WTC11 (cell line): Measurements from ENCODE around the gene SLC18A2. TPM values are rescaled to one million over a fixed set of nuclear protein-coding genes. Genes with fewer than 3 reads are reported as not detected.
A peak's percentile ranks its signal among the peaks of the same experiment; 100 is the strongest.

ENCODE experiments used
- ATF1 ChIP-seq: sonication (generic); formaldehyde crosslinking; IDR thresholded peaks from 2 replicates; pipeline ENCODE4 v1.8.1; 2023; ENCODE audit warnings: mild to moderate bottlenecking, moderate library complexity, missing genetic modification reagents
- CBFB ChIP-seq: sonication (generic); formaldehyde crosslinking; IDR thresholded peaks from 2 replicates; pipeline ENCODE4 v1.8.1; 2022; ENCODE audit warnings: mild to moderate bottlenecking, low read depth, missing genetic modification reagents
- CREM ChIP-seq: sonication (generic); formaldehyde crosslinking; IDR thresholded peaks from 2 replicates; pipeline ENCODE4 v1.8.1; 2022; ENCODE audit warnings: mild to moderate bottlenecking, missing genetic modification reagents, moderate library complexity
- FOXJ3 ChIP-seq: sonication (generic); formaldehyde crosslinking; IDR thresholded peaks from 2 replicates; pipeline ENCODE4 v1.9.0; 2021; ENCODE audit warnings: missing genetic modification reagents, mild to moderate bottlenecking, borderline replicate concordance
- NR1H2 ChIP-seq: sonication (generic); formaldehyde crosslinking; IDR thresholded peaks from 2 replicates; pipeline ENCODE4 v1.9.0; 2021; ENCODE audit warnings: mild to moderate bottlenecking, moderate library complexity, missing genetic modification reagents
- SOX15 ChIP-seq: fragments of 250-450 bp; sonication (Bioruptor Pico); IDR thresholded peaks from 2 replicates; pipeline ENCODE4 v1.9.0; 2021; ENCODE audit warnings: mild to moderate bottlenecking
- SP1 ChIP-seq: sonication (generic); formaldehyde crosslinking; conservative IDR thresholded peaks from 2 replicates; pipeline ENCODE4 v1.8.1; 2022; ENCODE audit warnings: missing genetic modification reagents
- TP53 ChIP-seq: sonication (generic); formaldehyde crosslinking; IDR thresholded peaks from 2 replicates; pipeline ENCODE4 v1.8.1; 2023; ENCODE audit warnings: mild to moderate bottlenecking, missing genetic modification reagents
- ZBTB21 ChIP-seq: sonication (generic); formaldehyde crosslinking; IDR thresholded peaks from 2 replicates; pipeline ENCODE4 v1.8.1; 2023; ENCODE audit warnings: mild to moderate bottlenecking, missing genetic modification reagents, borderline replicate concordance
- ZNF138 ChIP-seq: sonication (generic); formaldehyde crosslinking; conservative IDR thresholded peaks from 2 replicates; pipeline ENCODE4 v1.8.1; 2022; ENCODE audit warnings: mild to moderate bottlenecking, moderate library complexity, missing genetic modification reagents
- ZNF263 ChIP-seq: sonication (generic); formaldehyde crosslinking; IDR thresholded peaks from 2 replicates; pipeline ENCODE4 v1.8.1; 2022; ENCODE audit warnings: low read depth, mild to moderate bottlenecking, moderate library complexity, missing genetic modification reagents
- total RNA-seq: library from RNA; stranded (reverse); gene quantifications from 3 replicates; pipeline ENCODE4 v1.2.3, GENCODE V29; 2021
- TF ChIP-seq, protein P1 (sequence below): sonication (generic); formaldehyde crosslinking; IDR thresholded peaks from 2 replicates; pipeline ENCODE4 v1.8.1; 2022; ENCODE audit warnings: low read depth, mild to moderate bottlenecking, moderate library complexity, missing genetic modification reagents, borderline replicate concordance
- TF ChIP-seq, protein P2 (sequence below): fragments of 250-450 bp; sonication (Bioruptor Pico); IDR thresholded peaks from 2 replicates; pipeline ENCODE4 v1.8.0; 2021; ENCODE audit warnings: mild to moderate bottlenecking
- TF ChIP-seq, protein P3 (sequence below): sonication (generic); formaldehyde crosslinking; IDR thresholded peaks from 2 replicates; pipeline ENCODE4 v1.8.0; 2022; ENCODE audit warnings: mild to moderate bottlenecking, missing genetic modification reagents
- TF ChIP-seq, protein P4 (sequence below): sonication (generic); formaldehyde crosslinking; IDR thresholded peaks from 2 replicates; pipeline ENCODE4 v1.8.1; 2023; ENCODE audit warnings: mild to moderate bottlenecking, missing genetic modification reagents, moderate library complexity
- TF ChIP-seq, protein P5 (sequence below): sonication (generic); formaldehyde crosslinking; IDR thresholded peaks from 2 replicates; pipeline ENCODE4 v1.8.1; 2022; ENCODE audit warnings: mild to moderate bottlenecking, moderate library complexity, missing genetic modification reagents
- TF ChIP-seq, protein P6 (sequence below): sonication (generic); formaldehyde crosslinking; IDR thresholded peaks from 2 replicates; pipeline ENCODE4 v1.8.1; 2023; ENCODE audit warnings: mild to moderate bottlenecking, moderate library complexity, missing genetic modification reagents
- TF ChIP-seq, protein P7 (sequence below): sonication (generic); formaldehyde crosslinking; conservative IDR thresholded peaks from 2 replicates; pipeline ENCODE4 v1.8.1; 2023; ENCODE audit warnings: mild to moderate bottlenecking, low read depth, missing genetic modification reagents, moderate library complexity

The SLC18A2 gene
- total RNA-seq, 1 experiment from 2014 or later, result 5.9 TPM

DNA sequence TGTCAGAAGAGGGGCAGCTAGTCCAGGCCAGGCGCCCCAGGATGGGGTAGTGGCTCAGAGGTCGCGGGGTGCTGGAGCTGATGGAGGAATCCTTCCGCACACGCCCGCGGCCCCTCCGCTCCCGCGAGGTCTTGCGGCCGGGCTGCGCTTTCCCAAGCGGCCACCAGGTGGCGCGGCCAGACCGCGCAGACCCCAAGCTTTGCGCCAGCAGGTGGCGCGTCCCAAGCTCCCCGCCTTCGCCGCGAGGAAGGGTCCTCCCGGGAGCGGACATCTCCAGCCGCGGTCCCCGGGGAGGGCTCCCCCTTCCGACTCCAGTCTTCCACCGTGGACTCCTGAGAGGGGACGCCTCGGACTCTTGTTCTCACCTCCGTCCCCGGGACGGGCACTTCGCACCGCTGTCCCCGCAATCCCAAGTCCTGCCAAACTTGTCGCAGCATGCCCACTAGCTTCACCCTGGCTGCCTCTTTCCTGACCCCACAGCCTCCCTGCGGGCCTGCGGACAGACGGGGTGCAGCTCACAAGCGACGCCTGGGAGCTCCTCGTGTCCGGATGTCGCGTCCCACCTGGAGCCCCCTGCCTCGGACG is 24.2 kb upstream of the SLC18A2 start (continued):
- TF ChIP-seq, protein P1, sequence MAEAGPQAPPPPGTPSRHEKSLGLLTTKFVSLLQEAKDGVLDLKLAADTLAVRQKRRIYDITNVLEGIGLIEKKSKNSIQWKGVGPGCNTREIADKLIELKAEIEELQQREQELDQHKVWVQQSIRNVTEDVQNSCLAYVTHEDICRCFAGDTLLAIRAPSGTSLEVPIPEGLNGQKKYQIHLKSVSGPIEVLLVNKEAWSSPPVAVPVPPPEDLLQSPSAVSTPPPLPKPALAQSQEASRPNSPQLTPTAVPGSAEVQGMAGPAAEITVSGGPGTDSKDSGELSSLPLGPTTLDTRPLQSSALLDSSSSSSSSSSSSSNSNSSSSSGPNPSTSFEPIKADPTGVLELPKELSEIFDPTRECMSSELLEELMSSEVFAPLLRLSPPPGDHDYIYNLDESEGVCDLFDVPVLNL (CRISPR knock-in tag), result no peak
- TF ChIP-seq, protein P2, sequence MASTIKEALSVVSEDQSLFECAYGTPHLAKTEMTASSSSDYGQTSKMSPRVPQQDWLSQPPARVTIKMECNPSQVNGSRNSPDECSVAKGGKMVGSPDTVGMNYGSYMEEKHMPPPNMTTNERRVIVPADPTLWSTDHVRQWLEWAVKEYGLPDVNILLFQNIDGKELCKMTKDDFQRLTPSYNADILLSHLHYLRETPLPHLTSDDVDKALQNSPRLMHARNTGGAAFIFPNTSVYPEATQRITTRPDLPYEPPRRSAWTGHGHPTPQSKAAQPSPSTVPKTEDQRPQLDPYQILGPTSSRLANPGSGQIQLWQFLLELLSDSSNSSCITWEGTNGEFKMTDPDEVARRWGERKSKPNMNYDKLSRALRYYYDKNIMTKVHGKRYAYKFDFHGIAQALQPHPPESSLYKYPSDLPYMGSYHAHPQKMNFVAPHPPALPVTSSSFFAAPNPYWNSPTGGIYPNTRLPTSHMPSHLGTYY (CRISPR knock-in tag), result no peak
- peak; percentile 90; the same call in 1 of the 2 replicates for TF ChIP-seq ZNF138 (CRISPR knock-in tag)
- TF ChIP-seq, protein P3, sequence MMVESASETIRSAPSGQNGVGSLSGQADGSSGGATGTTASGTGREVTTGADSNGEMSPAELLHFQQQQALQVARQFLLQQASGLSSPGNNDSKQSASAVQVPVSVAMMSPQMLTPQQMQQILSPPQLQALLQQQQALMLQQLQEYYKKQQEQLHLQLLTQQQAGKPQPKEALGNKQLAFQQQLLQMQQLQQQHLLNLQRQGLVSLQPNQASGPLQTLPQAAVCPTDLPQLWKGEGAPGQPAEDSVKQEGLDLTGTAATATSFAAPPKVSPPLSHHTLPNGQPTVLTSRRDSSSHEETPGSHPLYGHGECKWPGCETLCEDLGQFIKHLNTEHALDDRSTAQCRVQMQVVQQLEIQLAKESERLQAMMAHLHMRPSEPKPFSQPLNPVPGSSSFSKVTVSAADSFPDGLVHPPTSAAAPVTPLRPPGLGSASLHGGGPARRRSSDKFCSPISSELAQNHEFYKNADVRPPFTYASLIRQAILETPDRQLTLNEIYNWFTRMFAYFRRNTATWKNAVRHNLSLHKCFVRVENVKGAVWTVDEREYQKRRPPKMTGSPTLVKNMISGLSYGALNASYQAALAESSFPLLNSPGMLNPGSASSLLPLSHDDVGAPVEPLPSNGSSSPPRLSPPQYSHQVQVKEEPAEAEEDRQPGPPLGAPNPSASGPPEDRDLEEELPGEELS (CRISPR knock-in tag), result peak; percentile 9; the same call in 1 of the 2 replicates
- TF ChIP-seq, protein P4, sequence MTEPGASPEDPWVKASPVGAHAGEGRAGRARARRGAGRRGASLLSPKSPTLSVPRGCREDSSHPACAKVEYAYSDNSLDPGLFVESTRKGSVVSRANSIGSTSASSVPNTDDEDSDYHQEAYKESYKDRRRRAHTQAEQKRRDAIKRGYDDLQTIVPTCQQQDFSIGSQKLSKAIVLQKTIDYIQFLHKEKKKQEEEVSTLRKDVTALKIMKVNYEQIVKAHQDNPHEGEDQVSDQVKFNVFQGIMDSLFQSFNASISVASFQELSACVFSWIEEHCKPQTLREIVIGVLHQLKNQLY (CRISPR knock-in tag), result peak; percentile 76; the same call in 1 of the 2 replicates
- no peak for TF ChIP-seq NR1H2 (CRISPR knock-in tag)
- TF ChIP-seq CREM (CRISPR knock-in tag), result peak; percentile 56; the same call in 1 of the 2 replicates
- 0 out of 2 replicates have a peak, but pooled peaks have one; percentile 37 for TF ChIP-seq SP1 (CRISPR knock-in tag)
- TF ChIP-seq SOX15 (CRISPR knock-in tag), result no peak
- TF ChIP-seq, protein P5, sequence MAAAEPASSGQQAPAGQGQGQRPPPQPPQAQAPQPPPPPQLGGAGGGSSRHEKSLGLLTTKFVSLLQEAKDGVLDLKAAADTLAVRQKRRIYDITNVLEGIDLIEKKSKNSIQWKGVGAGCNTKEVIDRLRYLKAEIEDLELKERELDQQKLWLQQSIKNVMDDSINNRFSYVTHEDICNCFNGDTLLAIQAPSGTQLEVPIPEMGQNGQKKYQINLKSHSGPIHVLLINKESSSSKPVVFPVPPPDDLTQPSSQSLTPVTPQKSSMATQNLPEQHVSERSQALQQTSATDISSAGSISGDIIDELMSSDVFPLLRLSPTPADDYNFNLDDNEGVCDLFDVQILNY, result peak; percentile 43; the same call in 1 of the 2 replicates
- TF ChIP-seq, protein P6, sequence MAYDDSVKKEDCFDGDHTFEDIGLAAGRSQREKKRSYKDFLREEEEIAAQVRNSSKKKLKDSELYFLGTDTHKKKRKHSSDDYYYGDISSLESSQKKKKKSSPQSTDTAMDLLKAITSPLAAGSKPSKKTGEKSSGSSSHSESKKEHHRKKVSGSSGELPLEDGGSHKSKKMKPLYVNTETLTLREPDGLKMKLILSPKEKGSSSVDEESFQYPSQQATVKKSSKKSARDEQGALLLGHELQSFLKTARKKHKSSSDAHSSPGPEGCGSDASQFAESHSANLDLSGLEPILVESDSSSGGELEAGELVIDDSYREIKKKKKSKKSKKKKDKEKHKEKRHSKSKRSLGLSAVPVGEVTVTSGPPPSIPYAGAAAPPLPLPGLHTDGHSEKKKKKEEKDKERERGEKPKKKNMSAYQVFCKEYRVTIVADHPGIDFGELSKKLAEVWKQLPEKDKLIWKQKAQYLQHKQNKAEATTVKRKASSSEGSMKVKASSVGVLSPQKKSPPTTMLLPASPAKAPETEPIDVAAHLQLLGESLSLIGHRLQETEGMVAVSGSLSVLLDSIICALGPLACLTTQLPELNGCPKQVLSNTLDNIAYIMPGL (CRISPR knock-in tag), result peak; percentile 98
- TF ChIP-seq TP53 (CRISPR knock-in tag), result peak; percentile 46; the same call in 1 of the 2 replicates
- TF ChIP-seq, protein P7, sequence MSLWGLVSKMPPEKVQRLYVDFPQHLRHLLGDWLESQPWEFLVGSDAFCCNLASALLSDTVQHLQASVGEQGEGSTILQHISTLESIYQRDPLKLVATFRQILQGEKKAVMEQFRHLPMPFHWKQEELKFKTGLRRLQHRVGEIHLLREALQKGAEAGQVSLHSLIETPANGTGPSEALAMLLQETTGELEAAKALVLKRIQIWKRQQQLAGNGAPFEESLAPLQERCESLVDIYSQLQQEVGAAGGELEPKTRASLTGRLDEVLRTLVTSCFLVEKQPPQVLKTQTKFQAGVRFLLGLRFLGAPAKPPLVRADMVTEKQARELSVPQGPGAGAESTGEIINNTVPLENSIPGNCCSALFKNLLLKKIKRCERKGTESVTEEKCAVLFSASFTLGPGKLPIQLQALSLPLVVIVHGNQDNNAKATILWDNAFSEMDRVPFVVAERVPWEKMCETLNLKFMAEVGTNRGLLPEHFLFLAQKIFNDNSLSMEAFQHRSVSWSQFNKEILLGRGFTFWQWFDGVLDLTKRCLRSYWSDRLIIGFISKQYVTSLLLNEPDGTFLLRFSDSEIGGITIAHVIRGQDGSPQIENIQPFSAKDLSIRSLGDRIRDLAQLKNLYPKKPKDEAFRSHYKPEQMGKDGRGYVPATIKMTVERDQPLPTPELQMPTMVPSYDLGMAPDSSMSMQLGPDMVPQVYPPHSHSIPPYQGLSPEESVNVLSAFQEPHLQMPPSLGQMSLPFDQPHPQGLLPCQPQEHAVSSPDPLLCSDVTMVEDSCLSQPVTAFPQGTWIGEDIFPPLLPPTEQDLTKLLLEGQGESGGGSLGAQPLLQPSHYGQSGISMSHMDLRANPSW (CRISPR knock-in tag), result no peak
- 0 out of 2 replicates have a peak, but pooled peaks have one; percentile 55 for TF ChIP-seq ZBTB21 (CRISPR knock-in tag)
- TF ChIP-seq FOXJ3, result no peak
- no peak for TF ChIP-seq ZNF263 (CRISPR knock-in tag)
- TF ChIP-seq CBFB, result 0 out of 2 replicates have a peak, but pooled peaks have one; percentile 61
- no peak; the same call in 1 of the 2 replicates for TF ChIP-seq ATF1
